HCT116 (cell line): ENCODE measurements around the gene DMXL1. TPM values are rescaled to one million over a fixed set of nuclear protein-coding genes. Genes with fewer than 3 reads are reported as not detected.

Experiments used
- ATAC-seq: fragments of 200-7000 bp; cut with Tn5 transposase; 2 replicates; pipeline ENCODE4 v1.9.1; 2020; ENCODE audit warnings: mild to moderate bottlenecking, moderate library complexity
- BruUV-seq: library from RNA; stranded (reverse); fragments of 400-500 nt; replicated peaks from 2 replicates; lab custom pipeline; 2021; lab: Mats Ljungman, UMichigan
- CTCF ChIA-PET: fragments of 300-600 bp; sonication (Branson Sonifier 250); formaldehyde crosslinking; loops from one replicate; lab custom pipeline; 2021; ENCODE audit warnings: antibody characterized with exemption; lab: Charles Lee
- POLR2A ChIA-PET: fragments of 300-600, 350-600 bp; sonication (Branson Sonifier 250); formaldehyde crosslinking; loops from one replicate; lab custom pipeline; 2021; ENCODE audit warnings: antibody characterized with exemption; lab: Charles Lee
- RAD21 ChIA-PET, 2 experiments: fragments of 300-600 bp; sonication (Branson Sonifier 250); formaldehyde crosslinking; loops; one replicate each; lab custom pipeline; 2023; ENCODE audit warnings: low total read pairs in 2 of 2; ENCODE audit not compliant: uncharacterized antibody in 2 of 2, unreplicated experiment in 2 of 2, low non-redundant PET in 1 of 2; lab: Charles Lee
- DNase-seq: peaks from one replicate; pipeline ENCODE4 v3.0.0-alpha.2; 2010; ENCODE audit warnings: low read depth, low spot score
- H2AFZ ChIP-seq: fragments of 200-600 bp; shearing (Covaris generic), sonication (generic); 2 replicates; pipeline ENCODE4 v1.6.1; 2017; ENCODE audit warnings: low read depth, mixed run types, mixed read lengths, antibody characterized with exemption, low read length; ENCODE audit not compliant: poor library complexity, severe bottlenecking
- H3K27ac ChIP-seq: 2 replicates; pipeline ENCODE4 v1.5.1; 2012; ENCODE audit warnings: low read depth, low read length
- H3K27me3 ChIP-seq: fragments of 200-600 bp; sonication (generic); 2 replicates; pipeline ENCODE4 v1.6.1; 2016; ENCODE audit warnings: mixed run types, low read length, mixed read lengths; ENCODE audit not compliant: insufficient read depth
- H3K36me3 ChIP-seq, 2 experiments: fragments of 200-500 bp in 1 of 2; fragments of 200-600 bp in 1 of 2; sonication (Bioruptor generic) in 1 of 2; sonication (generic) in 1 of 2; 2 replicates each; pipeline versions ENCODE4 v1.5.1 to v1.6.1; 2014 to 2016; ENCODE audit warnings: low read length in 2 of 2, inconsistent platforms in 1 of 2, mixed read lengths in 1 of 2, mixed run types in 1 of 2; ENCODE audit not compliant: insufficient read depth in 2 of 2, control insufficient read depth in 1 of 2
- H3K4me1 ChIP-seq, 2 experiments: fragments of 200-600 bp in 1 of 2; sonication (generic) in 1 of 2; 2 replicates each; pipeline versions ENCODE4 v1.5.1 to v1.6.1; 2012 to 2017; ENCODE audit warnings: low read length in 2 of 2, inconsistent platforms in 1 of 2, mild to moderate bottlenecking in 1 of 2, mixed read lengths in 1 of 2, mixed run types in 1 of 2, moderate library complexity in 1 of 2; ENCODE audit not compliant: insufficient read depth in 2 of 2, control insufficient read depth in 1 of 2
- H3K4me2 ChIP-seq: fragments of 200-600 bp; sonication (generic); 2 replicates; pipeline ENCODE4 v1.6.1; 2017; ENCODE audit warnings: mixed run types, low read length, mixed read lengths
- H3K4me3 ChIP-seq, 2 experiments: fragments of 200-600 bp in 1 of 2; sonication (generic) in 1 of 2; replicated peaks in 1 of 2; 2 replicates each; pipeline ENCODE4 v1.5.1; 2011 to 2016; ENCODE audit warnings: low read length in 2 of 2, control low read depth in 1 of 2, low read depth in 1 of 2, mild to moderate bottlenecking in 1 of 2, mixed read lengths in 1 of 2, mixed run types in 1 of 2
- H3K79me2 ChIP-seq: fragments of 200-600 bp; sonication (generic); 2 replicates; pipeline ENCODE4 v1.6.1; 2017; ENCODE audit warnings: mild to moderate bottlenecking, mixed run types, low read length, moderate library complexity, mixed read lengths; ENCODE audit not compliant: insufficient read depth
- H3K9ac ChIP-seq: fragments of 200-600 bp; sonication (generic); 2 replicates; pipeline ENCODE4 v1.6.1; 2016; ENCODE audit warnings: low read length, mixed read lengths
- H3K9me2 ChIP-seq: fragments of 200-600 bp; sonication (generic), shearing (Covaris generic); 2 replicates; pipeline ENCODE4 v1.6.1; 2017; ENCODE audit warnings: mixed run types, mild to moderate bottlenecking, moderate library complexity; ENCODE audit not compliant: insufficient read depth
- H3K9me3 ChIP-seq, 2 experiments: fragments of 200-500 bp in 1 of 2; fragments of 200-600 bp in 1 of 2; sonication (Bioruptor generic) in 1 of 2; sonication (generic) in 1 of 2; 2 replicates each; pipeline ENCODE4 v1.6.1; 2014 to 2017; ENCODE audit warnings: low read length in 2 of 2, mixed read lengths in 2 of 2, inconsistent platforms in 1 of 2, low read depth in 1 of 2, mild to moderate bottlenecking in 1 of 2, mixed run types in 1 of 2, moderate library complexity in 1 of 2; ENCODE audit not compliant: control insufficient read depth in 1 of 2, insufficient read depth in 1 of 2
- H4K20me1 ChIP-seq: fragments of 200-600 bp; sonication (generic), shearing (Covaris generic); 2 replicates; pipeline ENCODE4 v1.6.1; 2017; ENCODE audit warnings: mixed run types, mild to moderate bottlenecking, moderate library complexity; ENCODE audit not compliant: insufficient read depth
- CEBPB ChIP-seq: IDR thresholded peaks from 2 replicates; pipeline ENCODE4 v1.6.1; 2012; ENCODE audit warnings: low read depth
- CTCF ChIP-seq, 3 experiments: fragments of 200-600 bp in 1 of 3; sonication (generic) in 1 of 3; IDR thresholded peaks in 2 of 3; conservative IDR thresholded peaks in 1 of 3; 2 replicates each; pipeline ENCODE4 v1.5.1; 2012 to 2017; ENCODE audit warnings: low read depth in 2 of 3, low read length in 2 of 3, antibody characterized with exemption in 1 of 3, borderline replicate concordance in 1 of 3, control low read depth in 1 of 3, mild to moderate bottlenecking in 1 of 3, mixed read lengths in 1 of 3, mixed run types in 1 of 3, moderate library complexity in 1 of 3; ENCODE audit not compliant: insufficient read depth in 1 of 3
- REST ChIP-seq: IDR thresholded peaks from 2 replicates; pipeline ENCODE4 v1.6.1; 2012; ENCODE audit warnings: low read depth
- ZFX ChIP-seq: fragments of 450-650 bp; IDR thresholded peaks from 2 replicates; pipeline ENCODE4 v1.6.1; 2017
- intact Hi-C: fragments of 100-400 bp; cut with micrococcal nuclease; formaldehyde crosslinking; loops from 2 replicates; pipeline ENCODE4 v1.10.0; 2022
- total RNA-seq: library from RNA; stranded (reverse); gene quantifications from one replicate; pipeline ENCODE4 v1.2.1, GENCODE V29; 2021; ENCODE audit not compliant: unreplicated experiment

DMXL1 gene
- total RNA-seq, 1 experiment from 2014 or later = 21.1 TPM

GRCh38 chr5:119054101-119054500 is 16.8 kb upstream of the DMXL1 start:
- Histone ChIP-seq H3K4me3 (no peak overlapping the region), H3K36me3 (no peaks in the 10 kb centered on the region), H3K27me3 (no peaks in the 10 kb centered on the region)
- CTCF ChIA-PET = no interaction called here
- intact Hi-C loops = no loop called here
- TF ChIP-seq REST (no peak), ZFX (no peak), CEBPB (no peak), CTCF (IDR thresholded peaks at IDR 0.05 in 2 of 3, conservative IDR thresholded peaks at IDR 0.05 in 1 of 3; ENCODE audit: borderline replicate concordance in 1 of 3, insufficient read depth in 1 of 3, low read depth in 2 of 3, low read length in 2 of 3) (no peak)
- TF ChIP-seq, all 23 proteins: peak for 0
- ATAC-seq = no peak
- Histone ChIP-seq H3K4me1 (no peaks in the 10 kb centered on the region), H4K20me1 (no peaks in the 10 kb centered on the region), H3K9me3 (no peaks in the 10 kb centered on the region), H2AFZ (no peak overlapping the region), H3K27ac (no peak overlapping the region), H3K9ac (no peak overlapping the region), H3K9me2 (no peaks in the 10 kb centered on the region), H3K79me2 (no peaks in the 10 kb centered on the region), H3K4me2 (no peak overlapping the region)
- no TSS peak for BruUV-seq
- no peak for DNase-seq
- POLR2A ChIA-PET = no interaction called here
- RAD21 ChIA-PET = no interaction called here
